ENCODE results near the gene ZNF595.

DNA sequence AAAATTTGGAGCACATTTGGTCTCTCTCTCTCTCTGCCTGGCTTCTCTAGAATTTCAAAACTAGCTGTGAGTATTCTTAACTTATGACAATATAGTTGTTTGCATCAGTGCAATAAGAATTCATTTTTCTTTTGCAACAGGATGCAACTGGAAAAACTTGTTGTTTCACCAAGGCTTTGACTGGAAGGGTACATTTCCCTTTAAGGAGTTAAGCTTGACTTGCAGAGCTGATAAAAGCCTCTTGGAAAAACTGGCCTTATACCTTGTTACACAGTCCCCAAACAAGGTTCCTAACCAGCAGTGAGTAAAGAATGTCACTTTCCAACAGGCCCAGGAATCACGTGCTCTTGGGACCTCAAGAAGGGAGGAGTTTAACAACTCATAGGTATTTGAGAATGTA is 45.3 kb downstream of the ZNF595 start:
- TF ChIP-seq, protein P1, sequence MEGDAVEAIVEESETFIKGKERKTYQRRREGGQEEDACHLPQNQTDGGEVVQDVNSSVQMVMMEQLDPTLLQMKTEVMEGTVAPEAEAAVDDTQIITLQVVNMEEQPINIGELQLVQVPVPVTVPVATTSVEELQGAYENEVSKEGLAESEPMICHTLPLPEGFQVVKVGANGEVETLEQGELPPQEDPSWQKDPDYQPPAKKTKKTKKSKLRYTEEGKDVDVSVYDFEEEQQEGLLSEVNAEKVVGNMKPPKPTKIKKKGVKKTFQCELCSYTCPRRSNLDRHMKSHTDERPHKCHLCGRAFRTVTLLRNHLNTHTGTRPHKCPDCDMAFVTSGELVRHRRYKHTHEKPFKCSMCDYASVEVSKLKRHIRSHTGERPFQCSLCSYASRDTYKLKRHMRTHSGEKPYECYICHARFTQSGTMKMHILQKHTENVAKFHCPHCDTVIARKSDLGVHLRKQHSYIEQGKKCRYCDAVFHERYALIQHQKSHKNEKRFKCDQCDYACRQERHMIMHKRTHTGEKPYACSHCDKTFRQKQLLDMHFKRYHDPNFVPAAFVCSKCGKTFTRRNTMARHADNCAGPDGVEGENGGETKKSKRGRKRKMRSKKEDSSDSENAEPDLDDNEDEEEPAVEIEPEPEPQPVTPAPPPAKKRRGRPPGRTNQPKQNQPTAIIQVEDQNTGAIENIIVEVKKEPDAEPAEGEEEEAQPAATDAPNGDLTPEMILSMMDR (IDR thresholded peaks at IDR 0.05) = no peak
- TF ChIP-seq ZFX (IDR thresholded peaks at IDR 0.05; ENCODE audit: borderline replicate concordance) = no peak
